Natural killer cell (primary cell): ENCODE results near the gene FAM32A. TPM values are rescaled to one million over a fixed set of nuclear protein-coding genes. Genes with fewer than 3 reads are reported as not detected.

Source experiments
- ATAC-seq, 3 donors: fragments of 150-1000 bp in 2 of 3; fragments of 200-7000 bp in 1 of 3; cut with Tn5 transposase; 1 replicate in 1 of 3; 2 replicates in 2 of 3; pipeline ENCODE4 v1.10.0; 2021; ENCODE audit warnings: mild to moderate bottlenecking in 2 of 3, moderate library complexity in 2 of 3
- DNase-seq, 2 donors: peaks; one replicate each; pipeline versions ENCODE4 v3.0.0 to v3.0.0-alpha.2; 2013 to 2021; ENCODE audit warnings: mixed read lengths in 1 of 2
- H3K27ac ChIP-seq: one replicate; pipeline ENCODE4 v1.5.1; 2013; ENCODE audit warnings: mild to moderate bottlenecking, low read length
- H3K27me3 ChIP-seq: one replicate; pipeline ENCODE4 v1.6.1; 2013; ENCODE audit warnings: low read length; ENCODE audit not compliant: control insufficient read depth, insufficient read depth
- H3K36me3 ChIP-seq: one replicate; pipeline ENCODE4 v1.6.1; 2013; ENCODE audit warnings: low read length; ENCODE audit not compliant: control insufficient read depth, insufficient read depth
- H3K4me1 ChIP-seq: one replicate; pipeline ENCODE4 v1.6.1; 2013; ENCODE audit warnings: low read length; ENCODE audit not compliant: control insufficient read depth, insufficient read depth
- H3K4me3 ChIP-seq: one replicate; pipeline ENCODE4 v1.5.1; 2013; ENCODE audit warnings: low read length
- H3K9me3 ChIP-seq: one replicate; pipeline ENCODE4 v1.6.1; 2013; ENCODE audit warnings: low read length; ENCODE audit not compliant: control insufficient read depth, insufficient read depth
- H3K27ac Mint-ChIP-seq, 2 donors: one replicate each; pipeline ENCODE4 v1.8.0; 2022; ENCODE audit warnings: mild to moderate bottlenecking in 2 of 2, mixed read lengths in 2 of 2, moderate library complexity in 1 of 2
- H3K27me3 Mint-ChIP-seq, 2 donors: one replicate each; pipeline ENCODE4 v1.8.0; 2022; ENCODE audit warnings: low read depth in 2 of 2, mixed read lengths in 2 of 2
- H3K36me3 Mint-ChIP-seq: one replicate; pipeline ENCODE4 v1.8.0; 2022; ENCODE audit warnings: mixed read lengths
- H3K4me1 Mint-ChIP-seq, 2 donors: one replicate each; pipeline ENCODE4 v1.8.0; 2022; ENCODE audit warnings: mixed read lengths in 2 of 2
- H3K4me3 Mint-ChIP-seq: one replicate; pipeline ENCODE4 v1.8.0; 2022; ENCODE audit warnings: mild to moderate bottlenecking, moderate library complexity, mixed read lengths
- H3K9me3 Mint-ChIP-seq, 2 donors: one replicate each; pipeline ENCODE4 v1.8.0; 2022; ENCODE audit warnings: mixed read lengths in 2 of 2
- CTCF ChIP-seq: fragments of 200-600 bp; IDR thresholded peaks from one replicate; pipeline ENCODE4 v1.8.0; 2022; ENCODE audit warnings: antibody characterized with exemption
- WGBS: methylation state at CpG from one replicate; pipeline ENCODE4 v1.1.7; 2013; ENCODE audit warnings: missing lambda C conversion rate; ENCODE audit not compliant: insufficient coverage; 5-methylcytosine and 5-hydroxymethylcytosine counted together
- intact Hi-C: fragments of 100-400 bp; cut with micrococcal nuclease; formaldehyde crosslinking; loops from one replicate; pipeline ENCODE4 v1.14.2; 2022
- total RNA-seq, 4 donors: library from RNA; stranded (reverse); fragments of 120-200 nt in 1 of 4; gene quantifications; one replicate each; pipeline versions ENCODE4 v1.2.3 to v1.2.4, GENCODE V29; 2013 to 2022

The FAM32A gene
- total RNA-seq, 3 donors from 2014 or later (not counting 1 experiment from before 2014, with no cell fraction given): 46.3 to 69.3 (median 63.3) TPM

GRCh38 chr19:16180611-16181010, 4.6 kb upstream of the FAM32A start:
- WGBS: 84% methylated on average over 3 of the region's 4 CpGs
- Mint-ChIP-seq H3K27ac (no peak overlapping the region), H3K4me3 (no peak overlapping the region), H3K9me3 (no peaks in the 10 kb centered on the region), H3K4me1 (peaks cover 13 to 15% of the 10 kb centered on the region in 2 donors), H3K36me3 (no peaks in the 10 kb centered on the region), H3K27me3 (no peaks in the 10 kb centered on the region)
- H3K27me3 ChIP-seq: no peaks in the 10 kb centered on the region
- DNase-seq (no peak), ATAC-seq (no peak)
- TF ChIP-seq CTCF: no peak
- no peaks in the 10 kb centered on the region for H3K36me3 ChIP-seq
- H3K4me3 ChIP-seq: no peak overlapping the region
- H3K9me3 ChIP-seq: peaks cover 3% of the 10 kb centered on the region
- H3K27ac ChIP-seq: no peak overlapping the region
- intact Hi-C loops: loop anchor here (5.0 kb wide), 2 partner anchors 38 to 598 kb away; partner anchors contain the start of gene HSH2D
- H3K4me1 ChIP-seq: peaks cover 26% of the 10 kb centered on the region

GRCh38 chr19:16184665-16185122, 516 bp upstream of the FAM32A start:
- WGBS: 39% methylated on average over 18 of the region's 18 CpGs

GRCh38 chr19:16185768-16186123, 536 bp downstream of the FAM32A start:
- Histone ChIP-seq H3K36me3 (peaks cover 27% of the 10 kb centered on the region), H3K4me3 (peak overlapping the region; percentile 89), H3K27ac (peak overlapping the region; percentile 77), H3K27me3 (no peaks in the 10 kb centered on the region), H3K9me3 (no peaks in the 10 kb centered on the region), H3K4me1 (peaks cover 41% of the 10 kb centered on the region)
- H3K9me3 Mint-ChIP-seq: no peaks in the 10 kb centered on the region
- ATAC-seq (peak; percentile 8 to 49 (median 18)), DNase-seq (peak; percentile 40 to 65)
- H3K4me1 Mint-ChIP-seq: peaks cover 25 to 33% of the 10 kb centered on the region in 2 donors
- H3K27me3 Mint-ChIP-seq: no peaks in the 10 kb centered on the region
- H3K36me3 Mint-ChIP-seq: no peaks in the 10 kb centered on the region
- WGBS: under 1% methylated on average over 20 of the region's 20 CpGs
- H3K4me3 Mint-ChIP-seq: peak overlapping the region; percentile 100
- intact Hi-C loops: loop anchor here (1.0 kb wide), 2 partner anchors 12 to 74 kb away; partner anchors contain the start of genes AP1M1 and RAB8A
- peak; percentile 39 for TF ChIP-seq CTCF
- H3K27ac Mint-ChIP-seq: peak overlapping the region; percentile 96 to 99

More at GRCh38 chr19:16184665-16185122, 516 bp upstream of the FAM32A start:
- DNase-seq (peak in 1 of 2 donors; percentile 25), ATAC-seq (no peak)
- Mint-ChIP-seq H3K9me3 (no peaks in the 10 kb centered on the region), H3K27ac (peak overlapping the region; percentile 96 to 99), H3K27me3 (no peaks in the 10 kb centered on the region), H3K4me3 (peak overlapping the region; percentile 100), H3K36me3 (no peaks in the 10 kb centered on the region), H3K4me1 (peaks cover 25 to 33% of the 10 kb centered on the region in 2 donors)
- Histone ChIP-seq H3K4me3 (peak overlapping the region; percentile 89), H3K27me3 (no peaks in the 10 kb centered on the region), H3K27ac (peak overlapping the region; percentile 32), H3K36me3 (peaks cover 17% of the 10 kb centered on the region), H3K9me3 (no peaks in the 10 kb centered on the region), H3K4me1 (peaks cover 41% of the 10 kb centered on the region)
- no peak for TF ChIP-seq CTCF
- intact Hi-C loops: loop anchor here (1.0 to 5.0 kb wide), 4 partner anchors 13 to 602 kb away; partner anchors contain the start of genes AP1M1, HSH2D and RAB8A

- Histone ChIP-seq H3K27me3 (no peaks in the 10 kb centered on the region), H3K9me3 (no peaks in the 10 kb centered on the region), H3K27ac (no peak overlapping the region), H3K4me3 (no peak overlapping the region), H3K36me3 (peaks cover 41% of the 10 kb centered on the region), H3K4me1 (peaks cover 22% of the 10 kb centered on the region)
- peaks cover 6% of the 10 kb centered on the region for H3K36me3 Mint-ChIP-seq
- H3K4me1 Mint-ChIP-seq: peaks cover 20 to 28% of the 10 kb centered on the region in 2 donors
- no peak for TF ChIP-seq CTCF
- intact Hi-C loops: no loop called here
- H3K4me3 Mint-ChIP-seq: no peak overlapping the region
- H3K27ac Mint-ChIP-seq: no peak overlapping the region
- 94% methylated on average over 3 of the region's 3 CpGs for WGBS
- H3K27me3 Mint-ChIP-seq: no peaks in the 10 kb centered on the region
- ATAC-seq (no peak), DNase-seq (no peak)
- H3K9me3 Mint-ChIP-seq: no peaks in the 10 kb centered on the region
Observed at GRCh38 chr19:16188521-16188920, 3.3 kb downstream of the FAM32A start.
